GM23338 (cell line): ENCODE data around the gene PM20D1. TPM values are rescaled to one million over a fixed set of nuclear protein-coding genes. Genes with fewer than 3 reads are reported as not detected.

Experiments
- ATAC-seq: fragments of 200-7000 bp; cut with Tn5 transposase; 3 replicates; pipeline ENCODE4 v1.9.1; 2020
- DNase-seq: peaks from one replicate; pipeline ENCODE4 v3.0.0-alpha.2; 2015; ENCODE audit warnings: low spot score
- H2AFZ ChIP-seq: fragments of 200-600 bp; sonication (generic); 2 replicates; pipeline ENCODE4 v1.8.0; 2016; ENCODE audit warnings: antibody characterized with exemption, mild to moderate bottlenecking, moderate library complexity
- H3F3A ChIP-seq: fragments of 200-600 bp; sonication (generic); replicated peaks from 2 replicates; pipeline ENCODE4 v1.8.0; 2017; ENCODE audit warnings: antibody characterized with exemption, mixed run types, low read depth
- H3K27ac ChIP-seq: fragments of 200-600 bp; sonication (generic); 2 replicates; pipeline ENCODE4 v1.6.1; 2016; ENCODE audit warnings: low read depth
- H3K27me3 ChIP-seq: fragments of 200-600 bp; sonication (generic); 2 replicates; pipeline ENCODE4 v1.8.0; 2016; ENCODE audit warnings: mild to moderate bottlenecking, mixed run types, moderate library complexity; ENCODE audit not compliant: insufficient read depth
- H3K36me3 ChIP-seq: fragments of 200-600 bp; sonication (generic); 2 replicates; pipeline ENCODE4 v1.8.0; 2016; ENCODE audit warnings: mild to moderate bottlenecking; ENCODE audit not compliant: insufficient read depth
- H3K4me1 ChIP-seq: fragments of 200-600 bp; sonication (generic); 2 replicates; pipeline ENCODE4 v1.8.0; 2016; ENCODE audit warnings: mild to moderate bottlenecking, moderate library complexity; ENCODE audit not compliant: insufficient read depth
- H3K4me2 ChIP-seq: fragments of 200-600 bp; sonication (generic); 2 replicates; pipeline ENCODE4 v1.7.1; 2017; ENCODE audit warnings: mixed run types
- H3K4me3 ChIP-seq: fragments of 200-600 bp; sonication (generic); 2 replicates; pipeline ENCODE4 v1.6.1; 2016; ENCODE audit warnings: mixed run types
- H3K79me2 ChIP-seq: fragments of 200-600 bp; sonication (generic); replicated peaks from 2 replicates; pipeline ENCODE4 v1.8.0; 2017; ENCODE audit warnings: mild to moderate bottlenecking; ENCODE audit not compliant: insufficient read depth
- H3K9me2 ChIP-seq: fragments of 200-600 bp; sonication (generic); 2 replicates; pipeline ENCODE4 v1.8.0; 2017; ENCODE audit not compliant: insufficient read depth
- H4K20me1 ChIP-seq: fragments of 200-600 bp; sonication (generic); replicated peaks from 2 replicates; pipeline ENCODE4 v1.8.0; 2017; ENCODE audit warnings: mild to moderate bottlenecking; ENCODE audit not compliant: insufficient read depth
- H3K27ac Mint-ChIP-seq: 2 replicates; pipeline ENCODE4 v1.8.0; 2020; ENCODE audit warnings: inconsistent platforms, mild to moderate bottlenecking, moderate library complexity, mixed read lengths
- H3K27me3 Mint-ChIP-seq: 3 replicates; pipeline ENCODE4 v1.8.0; 2022; ENCODE audit warnings: low read depth, mild to moderate bottlenecking, moderate library complexity, mixed read lengths, inconsistent platforms; ENCODE audit not compliant: insufficient read depth, poor library complexity
- H3K36me3 Mint-ChIP-seq: 3 replicates; pipeline ENCODE4 v1.8.0; 2021; ENCODE audit warnings: low read depth, mild to moderate bottlenecking, inconsistent platforms, moderate library complexity, mixed read lengths
- H3K4me1 Mint-ChIP-seq: 3 replicates; pipeline ENCODE4 v1.8.0; 2020; ENCODE audit warnings: mild to moderate bottlenecking, inconsistent platforms, mixed read lengths
- H3K4me3 Mint-ChIP-seq: 3 replicates; pipeline ENCODE4 v1.8.0; 2021; ENCODE audit warnings: moderate library complexity, mild to moderate bottlenecking, inconsistent platforms, mixed read lengths
- H3K9me3 Mint-ChIP-seq: 3 replicates; pipeline ENCODE4 v1.8.0; 2020; ENCODE audit warnings: moderate library complexity, mild to moderate bottlenecking, inconsistent platforms, mixed read lengths
- CREB1 ChIP-seq: fragments of 250-450 bp; sonication (Bioruptor Pico); IDR thresholded peaks from 2 replicates; pipeline ENCODE4 v1.5.0; 2020; ENCODE audit warnings: low read depth, mild to moderate bottlenecking, moderate library complexity
- CTCF ChIP-seq, 2 experiments: fragments of 200-600 bp in 1 of 2; sonication (generic) in 1 of 2; conservative IDR thresholded peaks; 2 replicates each; pipeline versions ENCODE4 v1.5.1 to v1.6.1; 2016 to 2017; ENCODE audit warnings: antibody characterized with exemption in 2 of 2, low read depth in 2 of 2, mild to moderate bottlenecking in 2 of 2, moderate library complexity in 1 of 2
- ETS1 ChIP-seq: IDR thresholded peaks from 2 replicates; pipeline ENCODE4 v1.6.1; 2016; ENCODE audit warnings: antibody characterized with exemption
- EZH2 ChIP-seq: fragments of 200-600 bp; sonication (generic); IDR thresholded peaks from one replicate; pipeline ENCODE4 v1.8.0; 2017; ENCODE audit warnings: antibody characterized with exemption, mild to moderate bottlenecking, low read depth; ENCODE audit not compliant: unreplicated experiment
- JUNB ChIP-seq: IDR thresholded peaks from one replicate; pipeline ENCODE4 v1.6.1; 2016; ENCODE audit warnings: antibody characterized with exemption; ENCODE audit not compliant: unreplicated experiment
- NANOG ChIP-seq: IDR thresholded peaks from 2 replicates; pipeline ENCODE4 v1.6.1; 2016; ENCODE audit warnings: antibody characterized with exemption, borderline replicate concordance
- ZNF114 ChIP-seq: fragments of 250-450 bp; sonication (Bioruptor Pico); IDR thresholded peaks from 2 replicates; pipeline ENCODE4 v1.5.0; 2020; ENCODE audit warnings: mild to moderate bottlenecking, moderate library complexity
- ZNF331 ChIP-seq: fragments of 250-450 bp; sonication (Bioruptor Pico); IDR thresholded peaks from 2 replicates; pipeline ENCODE4 v1.5.0; 2020; ENCODE audit warnings: low read depth, mild to moderate bottlenecking, moderate library complexity
- ZNF462 ChIP-seq: fragments of 250-450 bp; sonication (Bioruptor Pico); IDR thresholded peaks from 2 replicates; pipeline ENCODE4 v1.5.0; 2020; ENCODE audit warnings: mild to moderate bottlenecking, moderate library complexity
- polyA plus RNA-seq: library from polyadenylated mRNA; unstranded; fragments of >200 nt; fragmentation: Nextera tagmentation; extraction: Ambion mirVana; gene quantifications from 2 replicates; pipeline ENCODE4 v1.2.1, GENCODE V29; 2016
- total RNA-seq: library from RNA; depleted of rRNA; stranded (reverse); fragments of >200 nt; shearing (Covaris generic); gene quantifications from 2 replicates; pipeline ENCODE4 v1.2.3, GENCODE V29; 2014

The PM20D1 gene
- total and polyA plus RNA-seq, 2 experiments from 2014 or later = 0.10 TPM; not detected in 1

- TF ChIP-seq ZNF462 = no peak
- no peak for TF ChIP-seq CREB1 (CRISPR knock-in tag)
- no peak for TF ChIP-seq ZNF114 (CRISPR knock-in tag)
Measured at GRCh38 chr1:205812271-205812877, 37.6 kb downstream of the PM20D1 start (continued).

- H3K4me3 ChIP-seq = peak overlapping the region; percentile 95
- Mint-ChIP-seq H3K4me1 (peaks cover 31% of the 10 kb centered on the region), H3K9me3 (no peaks in the 10 kb centered on the region; the same call in 2 of the 3 replicates), H3K27me3 (peaks cover 8% of the 10 kb centered on the region), H3K4me3 (peak overlapping the region; percentile 96), H3K36me3 (peaks cover 34% of the 10 kb centered on the region), H3K27ac (no peak overlapping the region)
- H3K36me3 ChIP-seq = no peaks in the 10 kb centered on the region; the same call in 1 of the 2 replicates
- ATAC-seq (no peak), DNase-seq (no peak)
- H3K79me2 ChIP-seq = peaks cover 56% of the 10 kb centered on the region
- peaks cover 19% of the 10 kb centered on the region for H4K20me1 ChIP-seq
- peaks cover 17% of the 10 kb centered on the region for H3K4me1 ChIP-seq
- no peaks in the 10 kb centered on the region for H3F3A ChIP-seq
- no peaks in the 10 kb centered on the region for H3K9me2 ChIP-seq
- no peak overlapping the region for H3K27ac ChIP-seq
- H2AFZ ChIP-seq = no peak overlapping the region
- H3K4me2 ChIP-seq = peak overlapping the region; percentile 97
- peaks cover 6% of the 10 kb centered on the region; the same call in 1 of the 2 replicates for H3K27me3 ChIP-seq
- no peak for TF ChIP-seq CTCF (conservative IDR thresholded peaks at IDR 0.05; ENCODE audit: low read depth in 2 of 2)
- no peak for TF ChIP-seq ZNF331 (CRISPR knock-in tag)
- TF ChIP-seq CREB1 (CRISPR knock-in tag) = no peak
- TF ChIP-seq JUNB = no peak
- no peak for TF ChIP-seq ETS1
- TF ChIP-seq EZH2 = no peak
- TF ChIP-seq NANOG = no peak
- TF ChIP-seq ZNF114 (CRISPR knock-in tag) = no peak
Measured at GRCh38 chr1:205811660-205812059, 38.3 kb downstream of the PM20D1 start.
